DOHH2 (cell line): ENCODE data around the gene NR1I3.
"Not testable (repeated sequence)": the region's sequence is repeated elsewhere in the genome, so short reads cannot be mapped to it uniquely, and the experiment has no call there.

Experiments used
- CTCF ChIP-seq: fragments of 200-600 bp; sonication (generic); IDR thresholded peaks from one replicate; pipeline ENCODE4 v1.5.1; 2014; ENCODE audit warnings: antibody characterized with exemption, mild to moderate bottlenecking, low read depth, low read length; ENCODE audit not compliant: poor library complexity, severe bottlenecking
- EZH2phosphoT487 ChIP-seq: fragments of 200-600 bp; sonication (generic); IDR thresholded peaks from 2 replicates; pipeline ENCODE4 v1.6.1; 2017; ENCODE audit warnings: borderline replicate concordance, mild to moderate bottlenecking, antibody characterized with exemption, low read length, moderate library complexity, mixed read lengths

DNA sequence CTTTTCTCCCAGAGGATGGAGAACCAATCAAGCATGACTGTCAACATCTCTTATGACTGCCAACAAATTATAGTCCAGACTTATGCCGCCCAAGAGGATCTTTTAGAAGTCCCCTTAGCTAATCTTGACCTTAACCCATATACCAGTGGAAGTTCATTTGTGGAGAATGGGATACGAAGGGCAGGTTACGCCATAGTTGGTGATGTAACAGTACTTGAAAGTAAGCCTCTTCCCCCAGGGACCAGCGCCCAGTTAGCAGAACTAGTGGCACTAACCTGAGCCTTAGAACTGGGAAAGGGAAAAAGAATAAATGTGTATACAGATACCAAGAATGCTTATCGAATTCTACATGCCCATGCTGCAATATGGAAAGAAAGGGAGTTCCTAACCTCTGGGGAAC, 17.3 kb upstream of the NR1I3 start:
- not testable (repeated sequence) for TF ChIP-seq CTCF, EZH2phosphoT487
